WTC11 (cell line): ENCODE measurements around the gene TTC7B. TPM values are rescaled to one million over a fixed set of nuclear protein-coding genes. Genes with fewer than 3 reads are reported as not detected.

ENCODE experiments used
- ATAC-seq: fragments of 200-7000 bp; cut with Tn5 transposase; 2 replicates; pipeline ENCODE4 v1.10.0; 2021; ENCODE audit warnings: mild to moderate bottlenecking, moderate library complexity
- CTCF ChIA-PET: fragments of 300-600 bp; sonication (Branson Sonifier 250); formaldehyde crosslinking; loops from one replicate; lab custom pipeline; 2021; ENCODE audit warnings: antibody characterized with exemption; lab: Charles Lee
- POLR2A ChIA-PET: fragments of 350-600 bp; sonication (Branson Sonifier 250); formaldehyde crosslinking; loops from one replicate; lab custom pipeline; 2021; ENCODE audit warnings: antibody characterized with exemption; lab: Charles Lee
- DNase-seq: peaks from one replicate; pipeline ENCODE4 v3.0.0; 2021; ENCODE audit warnings: low spot score
- H3K27ac Mint-ChIP-seq: 2 replicates; pipeline ENCODE4 v1.8.0; 2021; ENCODE audit warnings: mixed read lengths
- H3K27me3 Mint-ChIP-seq: 2 replicates; pipeline ENCODE4 v1.8.0; 2021; ENCODE audit warnings: low read depth, mild to moderate bottlenecking, moderate library complexity, mixed read lengths
- H3K36me3 Mint-ChIP-seq: 2 replicates; pipeline ENCODE4 v1.8.0; 2021; ENCODE audit warnings: mixed read lengths
- H3K4me1 Mint-ChIP-seq: 2 replicates; pipeline ENCODE4 v1.8.0; 2022; ENCODE audit warnings: mixed read lengths
- H3K4me3 Mint-ChIP-seq: 2 replicates; pipeline ENCODE4 v1.8.0; 2021; ENCODE audit warnings: mild to moderate bottlenecking, moderate library complexity, mixed read lengths
- H3K9me3 Mint-ChIP-seq: 2 replicates; pipeline ENCODE4 v1.8.0; 2021; ENCODE audit warnings: mixed read lengths
- ELF4 ChIP-seq: sonication (generic); formaldehyde crosslinking; IDR thresholded peaks from 2 replicates; pipeline ENCODE4 v1.8.1; 2022; ENCODE audit warnings: low read depth, mild to moderate bottlenecking, moderate library complexity, missing genetic modification reagents
- ETV6 ChIP-seq: sonication (generic); formaldehyde crosslinking; IDR thresholded peaks from 2 replicates; pipeline ENCODE4 v1.8.1; 2022; ENCODE audit warnings: mild to moderate bottlenecking, missing genetic modification reagents
- JUN ChIP-seq: sonication (generic); formaldehyde crosslinking; IDR thresholded peaks from 2 replicates; pipeline ENCODE4 v1.8.0; 2023; ENCODE audit warnings: mild to moderate bottlenecking, missing genetic modification reagents
- KAT7 ChIP-seq: sonication (generic); formaldehyde crosslinking; IDR thresholded peaks from 2 replicates; pipeline ENCODE4 v1.8.1; 2023; ENCODE audit warnings: missing genetic modification reagents, mild to moderate bottlenecking, borderline replicate concordance
- MLX ChIP-seq: sonication (generic); formaldehyde crosslinking; IDR thresholded peaks from 2 replicates; pipeline ENCODE4 v1.8.1; 2023; ENCODE audit warnings: mild to moderate bottlenecking, missing genetic modification reagents, moderate library complexity
- NR3C1 ChIP-seq: sonication (generic); formaldehyde crosslinking; conservative IDR thresholded peaks from 2 replicates; pipeline ENCODE4 v1.8.1; 2023; ENCODE audit warnings: low read depth, mild to moderate bottlenecking, missing genetic modification reagents
- PREB ChIP-seq: sonication (generic); formaldehyde crosslinking; IDR thresholded peaks from 2 replicates; pipeline ENCODE4 v1.8.1; 2022; ENCODE audit warnings: mild to moderate bottlenecking, missing genetic modification reagents, moderate library complexity, borderline replicate concordance
- SP1 ChIP-seq: sonication (generic); formaldehyde crosslinking; conservative IDR thresholded peaks from 2 replicates; pipeline ENCODE4 v1.8.1; 2022; ENCODE audit warnings: missing genetic modification reagents
- TEAD1 ChIP-seq: sonication (generic); formaldehyde crosslinking; IDR thresholded peaks from 2 replicates; pipeline ENCODE4 v1.8.0; 2022; ENCODE audit warnings: mild to moderate bottlenecking, missing genetic modification reagents
- USF1 ChIP-seq: sonication (generic); formaldehyde crosslinking; IDR thresholded peaks from 2 replicates; pipeline ENCODE4 v1.8.0; 2022; ENCODE audit warnings: mild to moderate bottlenecking, missing genetic modification reagents
- ZBTB21 ChIP-seq: sonication (generic); formaldehyde crosslinking; IDR thresholded peaks from 2 replicates; pipeline ENCODE4 v1.8.1; 2023; ENCODE audit warnings: mild to moderate bottlenecking, missing genetic modification reagents, borderline replicate concordance
- ZBTB43 ChIP-seq: sonication (generic); formaldehyde crosslinking; IDR thresholded peaks from 2 replicates; pipeline ENCODE4 v1.8.1; 2023; ENCODE audit warnings: mild to moderate bottlenecking, missing genetic modification reagents
- ZNF219 ChIP-seq: sonication (generic); formaldehyde crosslinking; IDR thresholded peaks from 2 replicates; pipeline ENCODE4 v1.8.0; 2023; ENCODE audit warnings: missing genetic modification reagents, mild to moderate bottlenecking, borderline replicate concordance
- ZNF317 ChIP-seq: sonication (generic); formaldehyde crosslinking; IDR thresholded peaks from 2 replicates; pipeline ENCODE4 v1.8.1; 2023; ENCODE audit warnings: low read depth, mild to moderate bottlenecking, moderate library complexity, missing genetic modification reagents, borderline replicate concordance
- ZNF396 ChIP-seq: fragments of 250-450 bp; sonication (Bioruptor Pico); IDR thresholded peaks from 2 replicates; pipeline ENCODE4 v1.8.0; 2021; ENCODE audit warnings: mild to moderate bottlenecking, moderate library complexity, borderline replicate concordance
- ZNF425 ChIP-seq: fragments of 250-450 bp; sonication (Bioruptor Pico); conservative IDR thresholded peaks from 2 replicates; pipeline ENCODE4 v1.9.0; 2021; ENCODE audit warnings: mild to moderate bottlenecking
- ZNF512 ChIP-seq: sonication (generic); formaldehyde crosslinking; IDR thresholded peaks from 2 replicates; pipeline ENCODE4 v1.8.1; 2022; ENCODE audit warnings: missing genetic modification reagents, borderline replicate concordance
- ZSCAN18 ChIP-seq: fragments of 250-450 bp; sonication (Bioruptor Pico); IDR thresholded peaks from 2 replicates; pipeline ENCODE4 v2.1.2; 2022; ENCODE audit warnings: mild to moderate bottlenecking, moderate library complexity
- total RNA-seq: library from RNA; stranded (reverse); gene quantifications from 3 replicates; pipeline ENCODE4 v1.2.3, GENCODE V29; 2021

TTC7B gene
- total RNA-seq, 1 experiment from 2014 or later: 27.6 TPM

GRCh38 chr14:90575336-90575735, 240.9 kb downstream of the TTC7B start:
- Mint-ChIP-seq H3K36me3 (no peaks in the 10 kb centered on the region), H3K9me3 (no peaks in the 10 kb centered on the region)
- no peak for DNase-seq
- TF ChIP-seq PREB (CRISPR knock-in tag): no peak
- TF ChIP-seq ZNF317: no peak
- no peak for TF ChIP-seq JUN (CRISPR knock-in tag)
- TF ChIP-seq ETV6 (CRISPR knock-in tag): no peak
- TF ChIP-seq ZSCAN18 (CRISPR knock-in tag): no peak
- no peak for TF ChIP-seq ZNF396 (CRISPR knock-in tag)
- no peak for TF ChIP-seq ZNF512 (CRISPR knock-in tag)
- no peak for TF ChIP-seq SP1
- TF ChIP-seq KAT7 (CRISPR knock-in tag): no peak
- no peak for TF ChIP-seq USF1 (CRISPR knock-in tag)
- no peak for TF ChIP-seq ELF4 (CRISPR knock-in tag)
- TF ChIP-seq TEAD1 (CRISPR knock-in tag): no peak
- TF ChIP-seq ZBTB21 (CRISPR knock-in tag): no peak
- TF ChIP-seq ZNF425: no peak
- no peak for TF ChIP-seq ZBTB43 (CRISPR knock-in tag)
- TF ChIP-seq MLX (CRISPR knock-in tag): no peak
- no peak for TF ChIP-seq NR3C1 (CRISPR knock-in tag)
- TF ChIP-seq ZNF219 (CRISPR knock-in tag): no peak
- TF ChIP-seq, all 79 proteins: peak for 0
- peak; percentile 17 for ATAC-seq
- Mint-ChIP-seq H3K4me1 (peaks cover 24% of the 10 kb centered on the region), H3K27ac (no peak overlapping the region), H3K27me3 (no peaks in the 10 kb centered on the region; the same call in 1 of the 2 replicates), H3K4me3 (no peak overlapping the region)
- ChIA-PET POLR2A (no interaction called here), CTCF (interaction anchor here (0.5 to 2.1 kb wide), 13 partner anchors 14 to 286 kb away, joined by 3 to 9 read pairs (median 3); partner anchors contain the start of gene TTC7B)
